CD4-positive, alpha-beta T cell (primary cell): Measurements from ENCODE around the gene ATXN1. TPM values are rescaled to one million over a fixed set of nuclear protein-coding genes. Genes with fewer than 3 reads are reported as not detected.
A peak's percentile ranks its signal among the peaks of the same experiment; 100 is the strongest.

Experiments used
- ATAC-seq: fragments of 200-7000 bp; cut with Tn5 transposase; one replicate; pipeline ENCODE4 v1.10.0; 2022; ENCODE audit warnings: mild to moderate bottlenecking; ENCODE audit not compliant: poor library complexity
- CTCF ChIA-PET: fragments of 350-600 bp; sonication (Branson Sonifier 250); formaldehyde crosslinking; loops from one replicate; lab custom pipeline; 2021; ENCODE audit warnings: antibody characterized with exemption, inconsistent platforms; lab: Charles Lee
- POLR2A ChIA-PET: fragments of 350-600 bp; sonication (Branson Sonifier 250); formaldehyde crosslinking; loops from one replicate; lab custom pipeline; 2021; ENCODE audit warnings: antibody characterized with exemption, inconsistent platforms; lab: Charles Lee
- DNase-seq, 14 experiments: peaks; one replicate each; pipeline ENCODE4 v3.0.0-alpha.2; 2013 to 2020; ENCODE audit warnings: mixed read lengths in 2 of 14
- H3K27ac ChIP-seq, 2 donors: one replicate each; pipeline versions ENCODE4 v1.5.1 to v1.7.0; 2013; ENCODE audit warnings: low read length in 2 of 2, low read depth in 1 of 2, mild to moderate bottlenecking in 1 of 2
- H3K27me3 ChIP-seq, 2 experiments: 1 replicate in 1 of 2; 2 replicates in 1 of 2; pipeline versions ENCODE4 v1.6.1 to v1.7.0; 2013; ENCODE audit warnings: low read length in 2 of 2, control low read depth in 1 of 2, mild to moderate bottlenecking in 1 of 2, moderate library complexity in 1 of 2; ENCODE audit not compliant: insufficient read depth in 2 of 2, control insufficient read depth in 1 of 2
- H3K36me3 ChIP-seq: one replicate; pipeline ENCODE4 v1.6.1; 2013; ENCODE audit warnings: low read length, control low read depth; ENCODE audit not compliant: insufficient read depth
- H3K4me1 ChIP-seq: one replicate; pipeline ENCODE4 v1.6.1; 2013; ENCODE audit warnings: low read length, control low read depth; ENCODE audit not compliant: insufficient read depth
- H3K4me3 ChIP-seq: one replicate; pipeline ENCODE4 v1.5.1; 2013; ENCODE audit warnings: mild to moderate bottlenecking, low read length, moderate library complexity
- H3K9me3 ChIP-seq, 2 experiments: 1 replicate in 1 of 2; 2 replicates in 1 of 2; pipeline versions ENCODE4 v1.6.1 to v1.7.0; 2013; ENCODE audit warnings: low read length in 2 of 2, mild to moderate bottlenecking in 2 of 2, control low read depth in 1 of 2, moderate library complexity in 1 of 2; ENCODE audit not compliant: control insufficient read depth in 1 of 2, insufficient read depth in 1 of 2
- H3K27ac Mint-ChIP-seq: one replicate; pipeline ENCODE4 v1.8.0; 2020; ENCODE audit warnings: mixed read lengths
- H3K27me3 Mint-ChIP-seq: one replicate; pipeline ENCODE4 v1.8.0; 2021; ENCODE audit warnings: mixed read lengths
- H3K36me3 Mint-ChIP-seq: one replicate; pipeline ENCODE4 v1.8.0; 2021; ENCODE audit warnings: low read depth, mixed read lengths
- H3K4me1 Mint-ChIP-seq: one replicate; pipeline ENCODE4 v1.8.0; 2021; ENCODE audit warnings: low read depth, mixed read lengths
- H3K4me3 Mint-ChIP-seq: one replicate; pipeline ENCODE4 v1.8.0; 2020; ENCODE audit warnings: mild to moderate bottlenecking, mixed read lengths
- H3K9me3 Mint-ChIP-seq: one replicate; pipeline ENCODE4 v1.8.0; 2020; ENCODE audit warnings: mixed read lengths
- intact Hi-C, 2 experiments: fragments of 100-400 bp; cut with DNase I in 1 of 2; cut with micrococcal nuclease in 1 of 2; formaldehyde crosslinking; loops; one replicate each; pipeline versions ENCODE4 v1.15.1 to v1.9.0; 2023 to 2025; cut with DNase I, micrococcal nuclease
- total RNA-seq, 174 experiments: library from RNA in 2 of 174; stranded (reverse) in 2 of 174; gene quantifications; one replicate each; pipeline ENCODE4 v1.2.3 and lab custom pipeline; 2021 to 2026
- TF ChIP-seq, protein P1 (sequence below): fragments of 200-600 bp; IDR thresholded peaks from one replicate; pipeline ENCODE4 v1.8.0; 2022; ENCODE audit warnings: antibody characterized with exemption, mild to moderate bottlenecking

Gene ATXN1
- total RNA-seq, 2 experiments from 2014 or later, result 74.2 to 76.7 TPM

DNA sequence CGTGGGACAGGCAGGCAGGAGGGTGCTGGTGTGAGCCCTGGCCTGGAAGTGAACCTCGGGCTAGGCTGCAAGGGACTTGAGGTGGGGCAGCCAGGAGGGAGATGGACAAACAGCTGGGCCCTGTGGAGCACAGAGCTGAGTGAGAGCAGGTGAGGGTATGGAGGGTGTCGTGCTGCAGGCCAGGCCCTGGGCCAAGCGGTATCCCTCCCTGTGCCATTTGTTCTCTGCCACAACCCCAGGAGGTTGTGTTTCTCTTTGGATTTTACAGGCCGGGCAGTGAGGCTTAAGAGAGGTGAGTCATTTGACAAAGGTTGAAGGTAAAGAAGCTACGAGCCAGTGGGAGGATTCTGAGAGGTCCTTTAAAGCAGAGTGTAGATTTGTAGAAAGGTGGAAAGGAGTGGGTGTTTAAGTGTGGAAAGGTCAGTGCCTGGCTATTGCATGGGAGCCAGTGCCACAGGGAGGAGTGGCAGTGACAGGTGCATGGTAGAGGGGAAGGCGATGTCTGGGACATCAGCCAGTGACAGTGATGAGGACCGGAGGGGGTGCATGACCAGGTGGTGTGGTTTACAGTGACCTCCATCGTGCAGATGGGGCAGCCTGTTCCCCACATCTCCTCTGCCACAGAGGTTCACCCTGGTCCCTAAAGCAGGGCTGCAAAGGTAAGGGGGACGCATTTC is 483.1 kb downstream of the ATXN1 start:
- no peak overlapping the region for H3K4me3 Mint-ChIP-seq
- TF ChIP-seq, protein P1, sequence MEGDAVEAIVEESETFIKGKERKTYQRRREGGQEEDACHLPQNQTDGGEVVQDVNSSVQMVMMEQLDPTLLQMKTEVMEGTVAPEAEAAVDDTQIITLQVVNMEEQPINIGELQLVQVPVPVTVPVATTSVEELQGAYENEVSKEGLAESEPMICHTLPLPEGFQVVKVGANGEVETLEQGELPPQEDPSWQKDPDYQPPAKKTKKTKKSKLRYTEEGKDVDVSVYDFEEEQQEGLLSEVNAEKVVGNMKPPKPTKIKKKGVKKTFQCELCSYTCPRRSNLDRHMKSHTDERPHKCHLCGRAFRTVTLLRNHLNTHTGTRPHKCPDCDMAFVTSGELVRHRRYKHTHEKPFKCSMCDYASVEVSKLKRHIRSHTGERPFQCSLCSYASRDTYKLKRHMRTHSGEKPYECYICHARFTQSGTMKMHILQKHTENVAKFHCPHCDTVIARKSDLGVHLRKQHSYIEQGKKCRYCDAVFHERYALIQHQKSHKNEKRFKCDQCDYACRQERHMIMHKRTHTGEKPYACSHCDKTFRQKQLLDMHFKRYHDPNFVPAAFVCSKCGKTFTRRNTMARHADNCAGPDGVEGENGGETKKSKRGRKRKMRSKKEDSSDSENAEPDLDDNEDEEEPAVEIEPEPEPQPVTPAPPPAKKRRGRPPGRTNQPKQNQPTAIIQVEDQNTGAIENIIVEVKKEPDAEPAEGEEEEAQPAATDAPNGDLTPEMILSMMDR, result no peak
- CTCF ChIA-PET, result no interaction called here
- no peaks in the 10 kb centered on the region for H3K27me3 ChIP-seq
- no peaks in the 10 kb centered on the region for H3K36me3 Mint-ChIP-seq
- H3K4me3 ChIP-seq, result no peak overlapping the region
- POLR2A ChIA-PET, result no interaction called here
- ATAC-seq, result no peak
- H3K9me3 Mint-ChIP-seq, result no peaks in the 10 kb centered on the region
- H3K27me3 Mint-ChIP-seq, result no peaks in the 10 kb centered on the region
- no peak for DNase-seq
- H3K27ac ChIP-seq, result no peak overlapping the region
- H3K4me1 ChIP-seq, result no peaks in the 10 kb centered on the region
- H3K27ac Mint-ChIP-seq, result no peak overlapping the region
- no peaks in the 10 kb centered on the region for H3K9me3 ChIP-seq
- intact Hi-C loops, result no loop called here
- no peaks in the 10 kb centered on the region for H3K36me3 ChIP-seq
- no peaks in the 10 kb centered on the region for H3K4me1 Mint-ChIP-seq

DNA sequence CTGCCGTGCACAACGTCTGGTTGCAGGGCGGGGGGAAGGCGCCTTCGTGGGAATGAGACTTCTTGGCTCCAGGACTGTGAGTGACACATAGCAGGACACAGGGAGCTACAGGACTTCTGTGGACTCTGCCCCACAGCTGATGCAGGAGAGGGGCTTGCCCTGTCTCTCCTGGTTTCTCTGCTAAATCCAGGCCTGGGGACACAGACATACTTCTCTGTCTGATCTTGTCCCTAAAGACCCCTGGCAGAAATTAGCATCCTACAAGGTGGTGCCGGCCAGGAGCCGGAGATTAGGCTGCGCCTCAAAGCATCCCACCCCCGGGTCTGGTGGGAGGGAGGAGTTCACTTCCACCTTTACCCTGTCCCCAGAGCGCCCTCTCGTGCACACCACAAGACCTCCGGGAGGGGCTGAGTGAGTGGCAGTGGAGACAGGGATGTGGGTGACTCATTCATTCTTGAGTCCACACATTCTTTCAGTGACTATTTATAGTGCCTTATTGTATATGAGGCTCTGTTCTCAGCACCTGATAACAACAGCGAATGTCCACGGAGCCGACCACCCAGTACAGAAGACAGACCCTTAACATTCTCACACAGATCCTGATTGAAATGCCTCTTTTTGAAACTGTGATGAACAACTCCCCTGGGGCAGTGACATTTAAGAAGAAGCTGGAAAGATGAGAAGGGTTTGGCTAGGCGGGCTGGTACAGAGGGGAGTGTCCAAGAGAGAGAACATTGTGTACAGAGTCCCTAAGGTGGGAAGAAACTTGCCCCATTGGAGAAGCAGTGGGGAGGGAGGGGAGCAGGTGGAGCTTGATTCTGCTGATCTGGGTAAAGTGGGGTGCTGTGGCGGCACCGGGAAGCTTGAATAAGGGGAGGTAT is 483.9 kb downstream of the ATXN1 start:
- no peaks in the 10 kb centered on the region for H3K36me3 Mint-ChIP-seq
- POLR2A ChIA-PET, result no interaction called here
- ATAC-seq (no peak), DNase-seq (peak in 1 of 14 experiments; percentile 9)
- intact Hi-C loops, result no loop called here
- TF ChIP-seq, protein P1, result no peak
- H3K27ac ChIP-seq, result no peak overlapping the region
- H3K4me1 ChIP-seq, result no peaks in the 10 kb centered on the region
- H3K27me3 Mint-ChIP-seq, result no peaks in the 10 kb centered on the region
- CTCF ChIA-PET, result no interaction called here
- no peak overlapping the region for H3K27ac Mint-ChIP-seq
- H3K9me3 Mint-ChIP-seq, result no peaks in the 10 kb centered on the region
- no peaks in the 10 kb centered on the region for H3K4me1 Mint-ChIP-seq
- H3K4me3 Mint-ChIP-seq, result no peak overlapping the region
- no peaks in the 10 kb centered on the region for H3K27me3 ChIP-seq
- H3K36me3 ChIP-seq, result no peaks in the 10 kb centered on the region
- no peaks in the 10 kb centered on the region for H3K9me3 ChIP-seq
- no peak overlapping the region for H3K4me3 ChIP-seq

DNA sequence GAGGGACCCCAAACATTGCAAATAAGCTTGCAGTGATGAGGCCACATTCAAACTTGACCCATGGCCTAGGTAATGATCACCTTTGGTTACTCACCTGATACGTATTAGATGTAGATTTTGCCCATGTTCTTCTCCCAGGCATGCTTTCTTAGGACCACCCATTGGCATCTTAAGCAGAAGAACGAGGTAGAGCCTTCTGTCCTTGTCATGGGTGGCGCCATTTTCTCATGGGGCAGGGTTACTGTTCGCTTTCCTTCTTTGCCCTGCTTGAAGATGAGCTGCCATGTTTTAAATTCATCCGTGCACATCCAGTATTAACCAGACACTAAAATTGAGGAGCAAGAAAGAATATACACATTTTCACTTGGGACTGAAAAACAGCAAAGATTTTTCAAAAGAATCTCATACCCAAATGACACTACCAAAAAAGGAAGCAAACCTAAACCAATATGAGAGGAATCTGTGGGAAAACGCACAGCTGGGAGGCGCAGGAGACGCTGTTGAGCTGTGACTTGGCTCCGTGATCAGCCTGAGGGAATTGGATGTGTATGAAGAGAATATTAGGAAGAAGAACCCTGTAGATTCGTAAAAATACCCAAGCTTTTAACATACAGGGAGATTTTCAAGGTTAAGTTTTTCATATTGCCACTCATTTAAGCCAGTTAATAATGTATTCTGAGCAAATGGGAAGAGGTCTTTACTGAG is 486.2 kb downstream of the ATXN1 start:
- CTCF ChIA-PET, result no interaction called here
- DNase-seq, result no peak

More for the DNA sequence above, 486.2 kb downstream of the ATXN1 start:
- H3K4me3 ChIP-seq, result no peak overlapping the region
- no peaks in the 10 kb centered on the region for H3K9me3 Mint-ChIP-seq
- TF ChIP-seq, protein P1, result no peak
- H3K36me3 Mint-ChIP-seq, result no peaks in the 10 kb centered on the region
- no peaks in the 10 kb centered on the region for H3K36me3 ChIP-seq
- H3K9me3 ChIP-seq, result no peaks in the 10 kb centered on the region
- no peak for ATAC-seq
- H3K27ac Mint-ChIP-seq, result no peak overlapping the region
- H3K27me3 ChIP-seq, result no peaks in the 10 kb centered on the region
- H3K27me3 Mint-ChIP-seq, result no peaks in the 10 kb centered on the region
- POLR2A ChIA-PET, result no interaction called here
- no peaks in the 10 kb centered on the region for H3K4me1 ChIP-seq
- no peak overlapping the region for H3K27ac ChIP-seq
- intact Hi-C loops, result no loop called here
- H3K4me1 Mint-ChIP-seq, result no peaks in the 10 kb centered on the region
- no peak overlapping the region for H3K4me3 Mint-ChIP-seq
